Measurements from ENCODE around the gene SLA2.
"Not testable (repeated sequence)": the region's sequence is repeated elsewhere in the genome, so short reads cannot be mapped to it uniquely, and the experiment has no call there.

SLA2 gene

DNA sequence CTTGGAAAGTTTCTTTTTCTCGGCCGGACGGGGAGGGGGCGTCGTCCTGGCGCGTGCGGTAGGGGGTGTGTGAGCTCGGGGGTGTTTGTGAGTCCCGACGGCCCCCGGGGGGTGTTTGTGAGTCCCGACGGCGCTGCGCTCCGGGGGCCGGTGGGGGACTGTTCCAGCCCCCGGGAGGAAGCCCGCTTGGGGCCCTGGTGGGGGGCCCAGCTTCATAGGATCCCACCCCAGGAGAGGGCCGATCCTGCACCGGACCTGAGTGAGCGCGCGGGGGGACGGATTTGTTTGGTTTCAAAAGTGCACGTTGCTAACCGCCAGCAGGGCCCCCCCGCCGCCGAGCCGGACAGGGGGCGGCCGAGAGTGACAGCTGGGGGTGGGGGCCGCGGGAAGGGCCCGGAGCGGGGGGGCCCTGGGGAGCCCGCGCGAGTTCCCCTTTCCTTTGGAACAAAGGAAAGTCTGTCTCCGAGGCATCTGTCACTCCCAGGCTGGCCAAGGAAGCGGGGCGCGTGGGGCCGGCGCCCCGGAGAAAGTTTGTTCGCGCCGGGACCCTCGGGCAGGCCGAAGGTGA lies 72.1 kb downstream of the SLA2 start:
- peak; percentile 17 for DNase-seq (ENCODE audit: low spot score)

DNA sequence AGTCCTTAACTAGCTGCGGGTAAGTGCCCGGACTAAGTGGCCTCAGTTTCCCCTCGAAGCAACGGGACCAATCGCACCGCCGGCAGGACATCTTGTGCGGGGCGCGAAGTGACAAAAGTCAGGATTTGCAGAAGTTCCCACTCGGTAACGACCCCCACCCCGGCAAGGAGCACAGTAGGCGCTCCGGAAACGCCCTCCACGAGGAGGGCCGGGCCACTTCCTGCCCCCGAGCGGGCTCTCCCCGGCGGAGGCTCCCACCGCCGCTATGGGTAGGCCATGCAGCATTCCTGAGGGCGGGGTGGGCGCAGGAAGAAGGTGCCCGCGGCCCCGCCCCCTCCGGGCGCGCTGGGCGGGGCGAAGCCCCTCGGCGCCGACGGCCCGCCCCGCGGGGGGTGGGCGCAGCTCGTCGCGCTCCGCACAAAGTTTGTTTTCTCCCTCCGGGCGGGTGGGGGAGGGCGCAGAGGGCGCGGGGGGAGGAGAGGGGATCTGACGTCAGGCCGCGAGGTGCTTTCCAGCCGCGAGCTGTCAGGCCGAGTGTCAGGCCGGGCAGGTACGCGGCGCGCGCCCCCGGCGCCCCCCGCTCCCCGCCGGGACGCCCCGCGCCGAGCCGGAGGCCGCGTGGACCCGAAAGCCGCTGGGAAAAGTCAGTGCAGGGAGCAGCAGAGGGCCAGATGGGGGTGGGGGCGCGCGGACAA lies 72.7 kb downstream of the SLA2 start, which contains the start of gene TGIF2:
TSS of gene TGIF2 (plus strand) at position 495 of the 695 bp plus-strand sequence. CDS start 5,178 bp downstream, outside the sequence.
- DNase-seq (ENCODE audit: low spot score) = peak; percentile 94

DNA sequence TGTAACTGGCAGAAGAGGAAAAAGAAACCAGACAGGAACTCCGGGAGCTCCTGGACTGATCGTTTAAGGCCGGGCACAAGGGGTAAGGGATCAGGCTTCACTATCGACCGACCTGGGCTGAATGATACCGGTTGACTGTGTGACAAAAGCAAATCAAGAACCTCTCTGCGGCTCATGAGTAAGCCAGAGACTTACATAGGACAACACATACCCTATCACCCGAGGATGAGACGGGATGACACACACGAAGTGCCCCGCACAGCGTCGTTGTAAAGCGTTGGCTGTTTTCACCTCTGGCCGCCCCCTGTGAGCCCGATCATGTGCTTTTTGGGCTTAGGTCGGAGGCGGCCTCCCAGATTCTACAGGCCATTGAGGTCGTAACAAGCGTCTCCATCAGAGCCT lies 73.3 kb downstream of the SLA2 start:
- peak; percentile 74 for DNase-seq (ENCODE audit: low spot score)

- DNase-seq (ENCODE audit: low spot score) = no peak
Observed at GRCh38 chr20:36571564-36572504, 74.2 kb downstream of the SLA2 start.

GRCh38 chr20:36569847-36570429 lies 76.1 kb downstream of the SLA2 start:
- no peak for DNase-seq (ENCODE audit: low spot score)

- DNase-seq (ENCODE audit: low spot score) = no peak
Observed at GRCh38 chr20:36565520-36565919, 80.5 kb downstream of the SLA2 start.

GRCh38 chr20:36564726-36565121 lies 81.3 kb downstream of the SLA2 start:
- DNase-seq (ENCODE audit: low spot score) = not testable (repeated sequence)

GRCh38 chr20:36564078-36564725 lies 81.8 kb downstream of the SLA2 start:
- not testable (repeated sequence) for DNase-seq (ENCODE audit: low spot score)

- no peak for DNase-seq (ENCODE audit: low spot score)
Observed at GRCh38 chr20:36563374-36563773, 82.6 kb downstream of the SLA2 start.

DNA sequence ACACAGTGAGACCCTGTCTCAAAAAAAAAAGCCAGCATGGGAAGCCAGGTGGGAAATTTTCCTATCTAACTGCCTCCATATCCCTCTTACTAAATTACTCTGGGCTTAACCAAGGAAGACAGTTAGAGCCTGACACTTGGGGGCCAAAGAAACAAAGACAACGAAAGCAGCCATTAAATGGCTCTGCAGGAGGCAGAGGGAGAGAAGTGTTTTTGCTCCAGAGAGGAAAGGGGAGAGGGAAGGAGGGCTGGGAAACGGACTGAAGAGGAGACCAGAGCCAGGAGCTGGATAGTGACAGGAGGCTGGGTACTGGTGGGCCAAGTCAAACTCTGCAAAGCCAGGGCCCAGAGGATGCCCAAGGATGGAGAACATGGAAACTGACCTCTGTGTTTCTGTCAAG lies 83.3 kb downstream of the SLA2 start:
- DNase-seq (ENCODE audit: low spot score) = no peak
